Caco-2 (cell line): ENCODE measurements around the gene ERBB4. TPM values are rescaled to one million over a fixed set of nuclear protein-coding genes. Genes with fewer than 3 reads are reported as not detected.

Experiments used
- BruUV-seq: library from RNA; stranded (reverse); fragments of 400-500 nt; replicated peaks from 2 replicates; lab custom pipeline; 2021; lab: Mats Ljungman, UMichigan
- CTCF ChIA-PET: fragments of 300-600 bp; sonication (Branson Sonifier 250); formaldehyde crosslinking; loops from one replicate; lab custom pipeline; 2022; ENCODE audit warnings: antibody characterized with exemption; lab: Charles Lee
- POLR2A ChIA-PET: fragments of 300-600 bp; sonication (Branson Sonifier 250); formaldehyde crosslinking; loops from one replicate; lab custom pipeline; 2022; ENCODE audit warnings: antibody characterized with exemption; lab: Charles Lee
- DNase-seq, 2 experiments: peaks; one replicate each; pipeline versions ENCODE4 v3.0.0 to v3.0.0-alpha.2; 2020 to 2022
- H3K27me3 ChIP-seq: replicated peaks from 2 replicates; pipeline ENCODE4 v1.6.0; 2011; ENCODE audit warnings: low read length; ENCODE audit not compliant: control insufficient read depth, insufficient read depth
- H3K36me3 ChIP-seq: 2 replicates; pipeline ENCODE4 v1.5.1; 2011; ENCODE audit warnings: low read length; ENCODE audit not compliant: control insufficient read depth, insufficient read depth
- H3K4me1 ChIP-seq: fragments of 250-450 bp; sonication (Bioruptor Pico); 2 replicates; pipeline ENCODE4 v1.5.1; 2020; ENCODE audit warnings: mild to moderate bottlenecking
- H3K4me3 ChIP-seq: 2 replicates; pipeline ENCODE4 v1.5.1; 2011; ENCODE audit warnings: low read depth, mild to moderate bottlenecking, control low read depth, low read length
- H3K9me3 ChIP-seq: fragments of 250-450 bp; sonication (Bioruptor Pico); 2 replicates; pipeline ENCODE4 v1.5.1; 2020; ENCODE audit warnings: mild to moderate bottlenecking, moderate library complexity
- H3K27ac Mint-ChIP-seq: one replicate; pipeline ENCODE4 v1.8.0; 2022; ENCODE audit warnings: mixed read lengths; ENCODE audit not compliant: unreplicated experiment
- H3K27me3 Mint-ChIP-seq: one replicate; pipeline ENCODE4 v1.8.0; 2022; ENCODE audit warnings: mixed read lengths; ENCODE audit not compliant: insufficient read depth, unreplicated experiment
- H3K36me3 Mint-ChIP-seq: one replicate; pipeline ENCODE4 v1.8.0; 2022; ENCODE audit warnings: mild to moderate bottlenecking, mixed read lengths; ENCODE audit not compliant: insufficient read depth, unreplicated experiment
- H3K4me1 Mint-ChIP-seq: one replicate; pipeline ENCODE4 v1.8.0; 2022; ENCODE audit warnings: low read depth, mixed read lengths; ENCODE audit not compliant: unreplicated experiment
- H3K4me3 Mint-ChIP-seq: one replicate; pipeline ENCODE4 v1.8.0; 2022; ENCODE audit warnings: mild to moderate bottlenecking, moderate library complexity, mixed read lengths; ENCODE audit not compliant: unreplicated experiment
- H3K9me3 Mint-ChIP-seq: one replicate; pipeline ENCODE4 v1.8.0; 2022; ENCODE audit warnings: mixed read lengths; ENCODE audit not compliant: unreplicated experiment
- CTCF ChIP-seq, 2 experiments: fragments of 200-600 bp in 1 of 2; IDR thresholded peaks; 1 replicate in 1 of 2; 2 replicates in 1 of 2; pipeline versions ENCODE4 v1.5.1 to v1.8.0; 2011 to 2022; ENCODE audit warnings: antibody characterized with exemption in 1 of 2, control low read depth in 1 of 2, inconsistent platforms in 1 of 2, low read depth in 1 of 2, low read length in 1 of 2, mild to moderate bottlenecking in 1 of 2, moderate library complexity in 1 of 2; ENCODE audit not compliant: insufficient read depth in 1 of 2, severe bottlenecking in 1 of 2, unreplicated experiment in 1 of 2
- intact Hi-C: fragments of 100-400 bp; cut with micrococcal nuclease; formaldehyde crosslinking; loops from one replicate; pipeline ENCODE4 v1.10.0; 2022; ENCODE audit not compliant: unreplicated experiment
- total RNA-seq: library from RNA; stranded (reverse); gene quantifications from 2 replicates; pipeline ENCODE4 v1.2.3, GENCODE V29; 2022

Gene ERBB4
- total RNA-seq, 1 experiment from 2014 or later: not detected

- no peaks in the 10 kb centered on the region for H3K9me3 Mint-ChIP-seq
- no peaks in the 10 kb centered on the region for H3K4me1 Mint-ChIP-seq
- no peak overlapping the region for H3K4me3 Mint-ChIP-seq
- intact Hi-C loops: no loop called here
- H3K27ac Mint-ChIP-seq: no peak overlapping the region
- Histone ChIP-seq H3K27me3 (no peaks in the 10 kb centered on the region), H3K36me3 (no peaks in the 10 kb centered on the region), H3K4me1 (peaks cover 6% of the 10 kb centered on the region; the same call in 1 of the 2 replicates), H3K4me3 (no peak overlapping the region), H3K9me3 (no peaks in the 10 kb centered on the region)
- BruUV-seq: no TSS peak
- ChIA-PET CTCF (no interaction called here), POLR2A (no interaction called here)
- no peak for DNase-seq
- H3K36me3 Mint-ChIP-seq: no peaks in the 10 kb centered on the region
- H3K27me3 Mint-ChIP-seq: no peaks in the 10 kb centered on the region
- TF ChIP-seq CTCF (IDR thresholded peaks at IDR 0.05; ENCODE audit: insufficient read depth in 1 of 2, low read depth in 1 of 2, low read length in 1 of 2, severe bottlenecking in 1 of 2, unreplicated experiment in 1 of 2): no peak
These were observed 402.3 kb downstream of the ERBB4 start for GRCh38 chr2:212136216-212136795.

- Mint-ChIP-seq H3K36me3 (no peaks in the 10 kb centered on the region), H3K9me3 (no peaks in the 10 kb centered on the region), H3K27me3 (no peaks in the 10 kb centered on the region), H3K4me3 (no peak overlapping the region), H3K4me1 (no peaks in the 10 kb centered on the region), H3K27ac (no peak overlapping the region)
- Histone ChIP-seq H3K36me3 (no peaks in the 10 kb centered on the region), H3K4me1 (peaks cover 6% of the 10 kb centered on the region; the same call in 1 of the 2 replicates), H3K27me3 (no peaks in the 10 kb centered on the region), H3K9me3 (no peaks in the 10 kb centered on the region), H3K4me3 (no peak overlapping the region)
- CTCF ChIA-PET: no interaction called here
- no peak for DNase-seq
- no TSS peak for BruUV-seq
- TF ChIP-seq CTCF (IDR thresholded peaks at IDR 0.05; ENCODE audit: insufficient read depth in 1 of 2, low read depth in 1 of 2, low read length in 1 of 2, severe bottlenecking in 1 of 2, unreplicated experiment in 1 of 2): no peak
- POLR2A ChIA-PET: no interaction called here
- intact Hi-C loops: no loop called here
These were observed 402.9 kb downstream of the ERBB4 start for GRCh38 chr2:212135739-212136138.

- H3K27me3 Mint-ChIP-seq: no peaks in the 10 kb centered on the region
- POLR2A ChIA-PET: no interaction called here
- intact Hi-C loops: no loop called here
- no peak for TF ChIP-seq CTCF (IDR thresholded peaks at IDR 0.05; ENCODE audit: insufficient read depth in 1 of 2, low read depth in 1 of 2, low read length in 1 of 2, severe bottlenecking in 1 of 2, unreplicated experiment in 1 of 2)
- no peaks in the 10 kb centered on the region for H3K36me3 Mint-ChIP-seq
- H3K27ac Mint-ChIP-seq: no peak overlapping the region
- Histone ChIP-seq H3K27me3 (no peaks in the 10 kb centered on the region), H3K9me3 (no peaks in the 10 kb centered on the region), H3K4me1 (peaks cover 6% of the 10 kb centered on the region; the same call in 1 of the 2 replicates), H3K4me3 (no peak overlapping the region), H3K36me3 (no peaks in the 10 kb centered on the region)
- no peak for DNase-seq
- CTCF ChIA-PET: no interaction called here
- BruUV-seq: no TSS peak
- no peaks in the 10 kb centered on the region for H3K4me1 Mint-ChIP-seq
- H3K9me3 Mint-ChIP-seq: no peaks in the 10 kb centered on the region
- no peak overlapping the region for H3K4me3 Mint-ChIP-seq
These were observed 405.3 kb downstream of the ERBB4 start for GRCh38 chr2:212133337-212133736.
